ENCODE results near the gene CHD9.

- TF ChIP-seq CTCF (IDR thresholded peaks at IDR 0.05) (no peak), POLR2A (IDR thresholded peaks at IDR 0.05) (no peak)
Observed at GRCh38 chr16:53085369-53085843, 30.6 kb downstream of the CHD9 start.
